T-helper 2 cell (primary cell): Measurements from ENCODE around the gene PINK1.
A peak's percentile ranks its signal among the peaks of the same experiment; 100 is the strongest.
"Not testable (repeated sequence)": the region's sequence is repeated elsewhere in the genome, so short reads cannot be mapped to it uniquely, and the experiment has no call there.

ENCODE experiments used
- DNase-seq, 5 experiments: peaks; one replicate each; pipeline versions ENCODE4 v3.0.0 to v3.0.0-alpha.2; 2012 to 2022
- total RNA-seq, 2 donors: gene quantifications; one replicate each; lab custom pipeline; 2026; lab: John Stamatoyannopoulos, UW

PINK1 gene
- 7.5 to 19.9 reads per million in 2 donors for total RNA-seq

DNA sequence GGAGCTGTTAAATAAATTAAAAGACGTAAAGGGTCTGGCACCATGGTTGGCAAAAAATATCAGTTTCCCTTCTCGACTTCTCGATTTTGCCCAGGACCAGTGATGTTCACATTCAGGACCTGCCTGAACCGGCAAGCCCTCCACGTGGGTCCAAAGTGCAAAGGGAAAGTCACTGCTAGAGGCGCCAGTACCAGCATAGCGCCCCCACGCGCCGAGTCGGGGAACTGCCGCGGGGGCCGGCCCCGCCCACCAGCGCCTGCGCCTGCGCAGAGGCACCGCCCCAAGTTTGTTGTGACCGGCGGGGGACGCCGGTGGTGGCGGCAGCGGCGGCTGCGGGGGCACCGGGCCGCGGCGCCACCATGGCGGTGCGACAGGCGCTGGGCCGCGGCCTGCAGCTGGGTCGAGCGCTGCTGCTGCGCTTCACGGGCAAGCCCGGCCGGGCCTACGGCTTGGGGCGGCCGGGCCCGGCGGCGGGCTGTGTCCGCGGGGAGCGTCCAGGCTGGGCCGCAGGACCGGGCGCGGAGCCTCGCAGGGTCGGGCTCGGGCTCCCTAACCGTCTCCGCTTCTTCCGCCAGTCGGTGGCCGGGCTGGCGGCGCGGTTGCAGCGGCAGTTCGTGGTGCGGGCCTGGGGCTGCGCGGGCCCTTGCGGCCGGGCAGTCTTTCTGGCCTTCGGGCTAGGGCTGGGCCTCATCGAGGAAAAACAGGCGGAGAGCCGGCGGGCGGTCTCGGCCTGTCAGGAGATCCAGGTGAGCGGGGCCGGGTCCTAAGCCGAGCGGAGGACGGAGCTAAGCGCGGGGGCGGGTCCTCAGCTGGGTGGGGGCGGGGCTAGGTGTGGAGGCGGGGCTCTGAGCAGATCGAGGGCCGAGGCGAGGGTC lies at the start of gene PINK1:
Gene PINK1, plus strand, starts transcription at position 269 of the 875 bp plus-strand sequence. Its CDS starts 91 bp downstream, at position 360.
- DNase-seq: peak; percentile 76 to 83 (median 81)

DNA sequence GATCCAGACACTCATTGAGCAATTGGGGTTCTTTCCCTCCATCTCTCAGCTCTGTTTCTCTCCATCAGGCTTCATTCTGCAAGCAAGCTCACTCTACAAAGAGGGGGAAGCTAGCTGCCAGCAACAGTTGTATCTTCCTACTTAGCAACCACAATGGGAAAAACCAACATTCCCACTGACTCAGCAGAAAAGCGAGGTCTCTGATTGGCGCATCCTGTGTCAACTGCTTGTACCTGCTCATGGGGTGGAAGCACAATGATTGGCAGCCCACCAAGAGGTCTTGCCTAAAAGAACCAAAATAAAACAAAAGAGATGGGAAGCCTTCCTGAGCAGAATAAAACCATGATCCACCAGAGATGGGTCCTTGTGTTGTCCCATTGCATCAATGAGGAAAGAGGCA lies 48.4 kb upstream of the PINK1 start:
- DNase-seq: no peak

DNA sequence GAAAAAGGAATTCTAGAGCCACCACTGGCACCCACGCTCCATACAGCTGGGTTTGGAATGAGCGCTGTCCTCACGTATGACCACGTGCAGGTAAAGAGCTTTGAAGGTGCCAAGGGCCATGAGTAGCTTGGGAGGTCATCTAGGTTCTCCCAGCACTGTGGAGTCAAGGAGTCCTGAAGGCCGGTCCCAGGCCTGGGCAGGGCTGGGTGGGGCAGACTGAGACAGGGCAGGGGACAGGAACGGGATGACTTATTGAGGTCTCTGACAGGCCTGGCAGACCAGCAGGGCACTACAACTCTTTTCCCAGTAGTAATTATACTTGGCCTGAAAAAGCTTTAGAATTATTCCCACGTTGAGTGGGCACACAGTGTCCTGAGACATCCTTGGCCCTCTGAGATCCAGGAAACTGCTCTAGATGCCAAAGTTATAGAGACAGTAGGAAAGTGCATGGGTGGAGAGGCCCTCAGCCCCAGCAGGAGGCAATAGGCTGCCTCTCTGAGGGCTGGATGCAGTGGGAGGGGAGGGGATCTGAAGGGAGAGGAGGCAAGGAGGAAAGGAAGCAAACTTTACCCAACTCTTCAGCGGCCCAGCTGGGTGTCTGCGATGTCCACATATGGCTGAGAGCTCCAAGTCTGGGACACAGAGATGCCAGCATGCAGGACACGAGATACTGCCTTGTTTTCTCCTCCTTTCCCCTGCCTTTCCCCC lies 46.2 kb upstream of the PINK1 start:
- no peak for DNase-seq

DNA sequence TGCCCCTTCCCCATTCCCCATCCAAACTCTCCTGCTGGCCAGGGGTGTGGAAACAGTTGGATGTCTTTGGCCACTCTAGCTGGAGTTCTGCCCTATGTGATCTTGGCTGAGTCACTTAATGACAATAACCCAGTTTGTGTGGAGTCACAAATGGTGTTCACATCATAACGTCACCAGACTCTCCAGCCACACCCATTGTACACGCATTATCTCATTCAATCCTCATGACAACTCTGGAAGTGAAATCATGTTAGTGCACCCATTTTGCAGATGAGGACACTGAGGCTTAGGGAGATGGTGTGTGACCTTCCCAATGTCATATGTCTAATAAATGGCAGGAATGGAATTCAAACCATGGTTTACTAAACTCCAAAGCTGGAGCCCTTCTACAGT lies 45.6 kb upstream of the PINK1 start:
- no peak for DNase-seq

DNA sequence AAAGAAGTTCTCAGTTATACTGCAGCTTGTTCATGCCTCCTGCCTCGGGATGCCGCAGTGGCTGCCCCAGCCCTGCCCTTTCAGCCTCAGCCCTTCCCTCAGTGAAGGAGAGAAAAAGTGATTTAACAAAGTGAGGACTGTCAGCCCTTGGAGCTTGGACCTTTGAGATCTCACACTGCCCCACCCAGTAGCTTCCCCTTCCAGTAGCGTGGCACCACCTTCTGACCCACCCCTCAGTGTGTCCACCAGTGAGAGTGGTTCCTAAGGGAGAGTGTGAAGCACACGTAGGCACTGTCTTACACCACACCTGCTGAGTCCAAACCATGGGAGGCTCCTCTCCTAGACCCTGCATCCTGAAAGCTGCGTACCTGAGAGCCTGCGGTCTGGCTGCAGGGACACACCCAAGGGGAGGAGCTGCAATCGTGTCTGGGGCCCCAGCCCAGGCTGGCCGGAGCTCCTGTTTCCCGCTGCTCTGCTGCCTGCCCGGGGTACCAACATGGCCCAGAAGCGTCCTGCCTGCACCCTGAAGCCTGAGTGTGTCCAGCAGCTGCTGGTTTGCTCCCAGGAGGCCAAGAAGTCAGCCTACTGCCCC lies 44.5 kb upstream of the PINK1 start, which contains the start of gene CDA:
Gene CDA, plus strand, starts transcription at position 464 of the 592 bp plus-strand sequence. Its CDS starts 33 bp downstream, at position 497.
- DNase-seq: no peak

DNA sequence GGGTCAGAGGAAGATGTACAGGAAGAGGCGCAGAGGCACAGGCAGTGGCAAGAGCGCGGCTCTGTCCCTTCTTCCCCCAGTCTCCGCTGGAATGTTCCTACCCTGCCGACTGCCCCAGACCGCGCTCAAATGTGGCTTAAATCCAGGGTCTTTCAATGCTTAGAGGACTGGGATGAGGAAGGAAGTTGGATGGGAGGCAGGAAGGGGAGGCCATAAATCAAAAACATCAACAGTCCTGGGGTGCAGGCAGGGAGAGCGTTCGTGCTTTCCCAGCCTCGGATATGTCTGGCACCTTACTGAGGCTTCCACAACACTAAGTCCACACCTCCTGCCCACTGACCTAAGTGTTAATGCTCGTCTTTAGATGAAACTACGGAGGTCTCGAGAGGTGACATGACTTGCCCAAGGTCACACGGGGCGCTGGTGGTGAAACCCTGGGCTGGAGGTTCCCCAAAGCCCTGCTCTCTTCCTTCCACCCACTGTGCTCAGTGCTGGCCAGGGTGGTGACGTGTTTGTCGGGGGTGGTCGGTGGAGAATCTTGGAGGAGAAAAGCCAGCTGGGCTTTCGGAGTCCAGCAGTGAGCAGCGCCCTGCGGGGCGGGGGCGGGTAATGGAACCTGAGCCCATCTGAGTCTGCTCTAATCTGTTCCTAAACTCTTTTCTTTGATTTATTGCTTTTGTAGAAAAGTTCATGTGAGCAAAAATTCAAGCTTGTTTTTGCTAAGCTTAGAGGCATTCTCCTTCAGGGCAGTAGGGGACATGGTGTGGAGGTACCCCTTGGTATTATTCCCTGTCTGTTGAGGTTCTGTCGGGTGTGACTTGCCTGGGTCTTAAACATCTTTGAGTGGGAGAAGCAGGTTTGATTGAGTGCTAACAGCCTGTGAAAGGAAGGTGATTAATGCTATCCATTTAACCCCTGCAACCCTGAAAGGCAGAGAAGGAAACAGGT lies 43.7 kb upstream of the PINK1 start:
- no peak for DNase-seq

DNA sequence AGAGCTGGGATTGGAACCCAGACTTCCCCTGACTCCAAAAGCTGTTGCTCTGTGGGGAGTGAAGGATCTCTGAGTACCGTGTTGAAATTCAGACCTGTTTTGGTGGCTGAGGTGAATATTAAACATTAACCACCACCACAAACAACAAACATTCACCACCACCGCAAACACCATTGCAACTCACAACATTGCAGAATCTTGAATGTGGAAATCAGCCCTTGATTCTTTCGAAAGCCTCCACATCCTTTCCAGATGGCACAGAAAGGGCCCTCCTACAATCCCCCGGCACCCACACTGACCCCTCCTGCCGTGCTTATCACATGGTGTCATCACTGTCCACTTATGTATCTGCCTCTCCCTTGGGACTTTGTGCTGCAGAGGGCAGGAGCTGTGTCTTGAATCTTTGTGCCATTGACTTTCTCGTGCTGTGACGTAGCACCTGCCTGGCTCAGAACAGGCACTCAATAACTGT lies 42.9 kb upstream of the PINK1 start:
- no peak for DNase-seq

DNA sequence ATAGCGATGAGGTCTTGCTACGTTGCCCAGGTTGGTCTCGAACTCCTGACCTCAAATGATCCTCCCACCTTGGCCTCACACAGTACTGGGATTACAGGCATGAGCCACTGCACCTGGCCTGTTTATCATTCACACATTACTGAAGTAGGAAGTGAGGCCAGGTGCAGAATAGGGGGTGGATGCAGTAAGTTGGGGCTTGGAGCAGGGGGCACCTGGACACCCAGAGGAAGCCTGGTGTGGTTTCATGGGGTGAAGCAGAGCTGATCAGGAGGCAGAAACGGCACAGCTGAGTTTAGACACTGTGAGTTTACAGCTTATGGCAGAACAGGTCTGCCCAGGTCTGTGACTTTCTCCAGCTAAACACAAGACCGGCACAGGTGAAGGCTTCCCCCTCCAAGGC lies 39.5 kb upstream of the PINK1 start:
- DNase-seq: no peak

DNA sequence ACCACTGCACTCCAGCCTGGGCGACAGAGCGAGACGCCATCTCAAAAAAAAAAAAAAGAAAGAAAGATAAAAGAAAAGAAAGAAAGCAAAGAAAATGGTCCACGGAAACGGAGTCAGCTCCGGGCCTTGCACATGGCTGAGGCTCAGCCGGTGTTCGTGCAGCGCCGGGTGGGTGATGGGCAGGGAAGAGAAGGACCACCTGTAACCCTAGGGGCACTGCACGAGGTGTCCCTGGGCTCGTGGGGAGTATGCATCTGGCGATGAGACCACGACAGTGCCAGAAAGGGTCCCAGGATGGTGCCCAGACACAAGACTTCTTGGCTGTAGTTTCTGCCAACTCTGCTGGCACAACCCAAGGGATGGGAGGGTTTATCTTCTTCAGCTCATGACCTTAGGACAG lies 38.5 kb upstream of the PINK1 start:
- no peak for DNase-seq

DNA sequence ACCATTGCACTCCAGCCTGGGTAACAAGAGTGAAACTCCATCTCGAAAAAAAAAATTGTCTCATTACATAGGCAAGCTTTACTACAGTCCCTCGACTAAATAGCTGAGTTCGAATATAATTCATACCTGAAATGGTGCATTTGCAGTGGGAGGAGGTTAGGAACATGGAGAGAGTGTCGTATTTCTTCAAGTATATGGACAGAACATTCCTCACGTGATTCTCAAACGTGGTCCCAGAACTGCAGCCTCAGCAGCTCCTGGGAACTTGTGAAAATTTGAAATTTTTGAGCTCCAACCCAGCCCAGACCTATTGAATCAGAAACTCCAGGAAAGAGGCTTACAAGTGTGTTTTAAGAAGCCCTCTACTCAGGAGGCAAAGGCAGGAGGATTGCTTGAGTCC lies 37.2 kb upstream of the PINK1 start:
- no peak for DNase-seq

DNA sequence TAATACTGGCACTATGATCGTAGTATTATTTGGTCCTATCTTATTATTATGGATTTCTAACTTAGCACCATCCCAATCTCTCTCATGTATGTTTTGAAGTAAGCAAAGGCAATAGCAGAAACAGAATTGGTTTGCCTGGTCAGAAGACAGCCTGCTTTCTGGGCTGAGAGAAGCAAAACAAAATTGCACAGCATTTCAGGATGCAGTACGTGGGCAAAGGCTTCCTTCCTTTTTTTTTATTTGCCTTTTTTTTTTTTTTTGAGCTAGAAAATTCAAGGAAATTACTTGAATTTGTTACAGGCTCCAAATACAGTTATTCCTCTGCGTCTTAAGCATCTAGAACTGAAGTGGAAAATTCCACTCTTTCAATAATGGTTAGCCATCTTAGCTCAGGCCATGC lies 35.6 kb upstream of the PINK1 start:
- no peak for DNase-seq

DNA sequence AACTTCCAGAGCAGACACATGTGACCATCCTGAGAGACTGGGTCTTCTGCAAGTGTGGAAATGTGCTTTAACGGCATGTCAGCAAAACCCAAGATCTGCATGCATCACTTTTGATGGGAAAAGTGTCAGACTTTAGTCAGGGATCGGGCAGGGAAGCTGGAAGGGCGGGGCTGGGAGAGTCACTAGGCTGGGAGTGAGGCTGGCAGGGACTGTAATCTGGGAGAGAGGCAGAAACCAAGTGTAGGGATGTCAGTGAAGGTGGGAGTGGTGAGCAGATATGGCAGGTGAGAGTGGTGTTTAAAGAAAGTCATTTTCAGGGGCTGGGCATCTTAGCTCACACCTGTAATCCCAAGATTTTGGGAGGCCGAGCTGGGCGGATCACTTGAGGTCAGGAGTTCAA lies 33.1 kb upstream of the PINK1 start:
- no peak for DNase-seq

DNA sequence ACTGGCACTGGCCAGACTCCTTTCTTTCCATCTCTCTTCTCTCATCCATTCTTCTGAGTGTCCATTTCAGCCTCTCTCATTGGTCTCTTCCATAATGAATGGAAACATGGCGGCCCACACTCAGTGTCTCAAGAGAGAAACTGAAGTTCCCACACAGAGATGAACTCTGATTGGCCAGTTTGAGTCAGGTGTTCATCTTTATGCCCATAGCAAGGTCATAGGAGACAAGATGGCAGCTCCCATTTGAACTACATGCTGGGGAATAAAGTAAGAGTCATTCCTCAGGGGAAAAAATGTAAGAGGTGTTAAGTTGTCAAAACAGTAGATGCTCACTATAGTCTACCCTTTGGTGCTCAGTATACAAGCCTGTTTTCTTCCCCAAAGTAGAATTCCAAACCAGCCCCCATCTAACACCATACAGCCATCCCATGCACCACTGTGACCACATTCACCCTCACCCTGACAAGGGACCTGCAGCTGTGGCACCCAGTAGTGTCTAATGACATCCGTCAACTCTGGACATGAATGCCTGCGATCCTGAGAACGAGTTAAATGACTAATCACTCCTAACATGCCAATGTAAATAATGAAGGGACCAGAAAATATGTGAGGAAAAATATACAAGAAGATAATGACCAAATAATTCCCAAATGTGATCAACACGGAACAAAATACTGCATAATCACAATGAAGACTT lies 32.0 kb upstream of the PINK1 start:
- no peak for DNase-seq

DNA sequence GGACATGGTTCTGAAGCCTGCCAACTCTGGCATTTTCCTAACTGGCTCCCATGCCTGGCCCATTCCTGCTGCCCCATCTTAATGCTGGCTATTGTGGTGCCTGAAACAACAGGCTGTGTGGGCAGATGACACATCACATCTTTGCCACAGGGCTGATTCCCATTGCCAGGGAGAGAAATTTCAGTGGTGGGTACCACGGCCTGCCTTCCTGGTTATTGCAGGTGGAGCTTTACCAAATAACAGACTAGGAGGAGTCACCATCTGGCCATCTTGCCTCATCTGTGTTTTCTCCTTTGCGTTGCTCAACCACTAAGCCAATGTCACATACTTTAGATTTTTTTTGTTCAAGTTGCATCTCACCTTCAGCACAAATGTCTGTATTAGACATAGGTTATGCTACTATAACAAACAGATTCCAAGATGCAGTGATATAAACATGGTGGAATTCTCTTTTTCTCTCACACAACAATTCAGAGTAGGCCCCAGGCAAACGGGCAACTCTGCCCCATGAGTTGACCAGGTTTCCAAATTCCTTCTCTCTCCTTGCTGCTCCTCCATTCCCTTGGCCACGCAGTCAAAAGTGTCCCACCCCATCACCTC lies 30.3 kb upstream of the PINK1 start:
- DNase-seq: no peak

DNA sequence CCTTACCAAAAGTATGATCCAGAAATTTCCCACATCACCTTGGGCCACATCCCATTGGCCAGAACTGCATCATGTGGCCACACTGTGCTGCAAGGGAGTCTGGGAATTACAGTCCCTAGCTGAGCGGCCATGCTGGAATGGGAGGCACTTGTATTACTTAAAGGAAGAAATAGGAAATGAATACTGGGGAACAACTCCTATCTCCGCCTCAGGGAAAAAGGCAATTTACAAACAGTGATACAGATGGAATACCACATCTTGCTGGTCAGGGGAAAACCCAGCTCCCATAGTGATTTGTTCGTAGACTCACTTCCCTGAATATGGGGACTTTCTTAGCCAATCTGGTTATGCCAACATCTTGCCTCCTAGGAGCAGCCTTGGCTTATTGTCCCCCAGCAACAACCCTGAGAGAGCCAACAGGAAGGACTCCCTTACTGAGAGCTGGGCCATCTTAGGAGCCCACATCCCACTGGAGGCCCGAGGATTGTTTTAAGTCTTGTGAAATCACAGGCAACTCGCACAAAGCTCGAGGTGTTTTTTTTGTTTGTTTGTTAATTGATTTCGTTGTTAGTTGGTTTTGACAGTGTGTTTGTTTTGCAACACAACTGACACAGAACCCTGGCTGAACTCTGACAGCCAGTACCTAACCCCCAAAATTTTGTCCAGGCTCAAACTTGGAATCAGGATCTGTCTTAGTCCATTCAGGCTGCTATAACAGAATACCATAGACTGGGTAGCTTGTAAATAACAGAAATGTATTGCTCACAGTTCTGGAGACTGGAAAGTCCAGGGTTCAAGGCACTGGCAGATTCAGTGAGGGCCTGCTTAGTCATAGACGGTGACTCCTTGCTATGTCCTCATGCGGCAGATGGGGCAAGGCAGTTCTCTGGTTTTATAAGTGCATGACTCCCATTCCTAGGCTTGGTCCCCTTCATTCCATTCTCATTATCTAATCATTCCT lies 29.5 kb upstream of the PINK1 start:
- DNase-seq: no peak

DNA sequence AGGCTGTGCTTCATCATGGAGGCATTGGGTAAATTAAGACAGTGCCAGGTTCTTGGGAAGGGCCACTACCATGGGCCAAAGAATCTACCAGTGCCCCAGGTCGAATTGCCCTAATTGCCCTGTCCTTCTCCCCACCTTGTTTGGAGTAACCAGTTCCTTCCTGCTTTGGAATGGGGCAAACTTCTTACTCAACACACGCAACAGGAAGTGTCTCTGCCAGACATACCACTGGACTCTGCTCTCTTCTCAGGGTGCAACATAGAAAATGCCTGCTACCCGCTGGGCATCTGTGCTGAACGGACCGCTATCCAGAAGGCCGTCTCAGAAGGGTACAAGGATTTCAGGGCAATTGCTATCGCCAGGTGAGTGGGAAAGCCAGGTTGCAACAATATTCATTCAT lies 28.6 kb upstream of the PINK1 start:
- DNase-seq: no peak

DNA sequence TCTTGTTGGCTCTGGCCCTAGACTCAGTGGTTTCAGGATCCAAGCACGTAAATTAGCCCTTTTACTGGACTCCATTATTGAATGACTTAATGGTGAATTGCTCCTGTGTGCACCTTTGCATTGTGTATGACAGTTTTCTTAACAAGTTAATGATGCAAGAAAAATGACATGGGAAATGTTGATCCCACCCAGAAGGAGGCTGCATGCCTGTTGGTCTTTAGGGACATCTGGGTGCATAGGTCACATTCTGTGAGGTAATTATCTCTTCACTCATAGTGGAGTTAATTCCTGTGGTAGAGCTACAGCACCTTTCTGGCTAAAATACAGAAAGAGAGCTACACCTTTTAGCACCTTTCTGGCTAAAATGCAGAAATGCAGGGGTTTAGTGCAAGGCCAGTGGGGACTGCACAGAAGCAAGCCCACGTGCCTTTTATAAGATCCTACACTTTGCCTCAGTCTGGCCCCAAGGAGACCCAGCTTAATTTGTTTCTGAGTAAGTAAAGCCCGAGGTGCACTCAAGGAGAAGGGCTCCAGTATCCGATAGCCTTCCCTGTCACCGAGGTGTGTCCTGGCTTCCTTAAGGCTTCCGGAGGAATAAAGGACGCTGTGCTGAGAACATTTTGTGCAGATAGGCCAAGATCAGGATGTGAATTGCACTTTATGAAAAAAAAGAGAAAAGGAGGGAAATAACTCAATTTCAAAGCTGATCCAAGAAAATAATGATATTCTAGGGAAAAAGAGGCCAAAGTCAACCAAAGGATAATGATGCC lies 26.3 kb upstream of the PINK1 start:
- DNase-seq: not testable (repeated sequence)

DNA sequence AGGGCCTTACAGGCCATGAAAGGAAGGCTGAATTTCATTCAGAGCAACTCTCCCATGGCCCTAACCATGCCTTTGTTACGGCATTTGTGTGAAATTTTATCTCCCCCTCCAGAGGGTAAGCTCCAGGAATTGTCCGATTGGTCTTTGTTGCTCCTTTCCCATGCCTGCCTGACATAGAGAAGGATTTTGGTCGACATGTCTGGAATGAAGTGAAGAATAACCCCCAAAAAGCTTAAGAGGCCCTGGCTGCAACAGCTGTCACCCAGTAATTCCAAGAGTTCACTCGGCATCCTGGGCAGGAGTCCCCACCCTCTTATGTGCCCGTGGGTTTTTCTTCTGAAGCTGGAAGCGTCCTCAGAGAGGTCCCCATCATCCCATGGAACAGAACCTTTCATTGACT lies 23.7 kb upstream of the PINK1 start:
- no peak for DNase-seq

DNA sequence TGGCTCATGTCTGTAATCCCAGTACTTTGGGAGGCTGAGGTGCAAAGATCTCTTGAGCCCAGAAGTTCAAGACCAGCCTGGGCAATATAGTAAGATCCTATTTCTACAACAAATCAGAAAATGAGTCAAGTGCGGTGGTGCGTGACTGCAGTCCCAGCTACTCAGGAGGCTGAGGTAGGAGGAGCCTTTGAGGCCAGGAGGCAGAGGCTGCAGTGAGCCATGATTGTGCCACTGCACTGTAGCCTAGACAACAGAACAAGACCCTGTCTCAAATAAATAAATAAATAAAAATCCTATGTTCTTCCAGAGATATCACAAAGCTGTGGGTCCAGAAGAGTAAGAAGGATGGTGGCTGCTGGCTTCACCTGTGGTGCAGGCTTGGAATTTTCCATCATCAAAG lies 22.3 kb upstream of the PINK1 start:
- DNase-seq: no peak
